H1 (cell line): ENCODE data around the gene FOXC1. TPM values are rescaled to one million over a fixed set of nuclear protein-coding genes. Genes with fewer than 3 reads are reported as not detected.
A peak's percentile ranks its signal among the peaks of the same experiment; 100 is the strongest.

Experiments
- CTCF ChIA-PET: fragments of 300-600 bp; sonication (Branson Sonifier 250); formaldehyde crosslinking; loops from one replicate; lab custom pipeline; 2021; ENCODE audit not compliant: partially characterized antibody; lab: Charles Lee
- POLR2A ChIA-PET: fragments of 300-600 bp; sonication (Branson Sonifier 250); formaldehyde crosslinking; loops from one replicate; lab custom pipeline; 2021; ENCODE audit warnings: inconsistent platforms; ENCODE audit not compliant: partially characterized antibody; lab: Charles Lee
- DNase-seq, 2 experiments: peaks; one replicate each; pipeline versions ENCODE4 v3.0.0 to v3.0.0-alpha.2; 2010 to 2022; ENCODE audit warnings: low spot score in 2 of 2, low read depth in 1 of 2, mixed read lengths in 1 of 2
- FAIRE-seq: peaks from 2 replicates; lab custom pipeline; 2011; peaks lifted over from hg19 to GRCh38; lab: Jason Lieb, UNC
- H2AFZ ChIP-seq: 2 replicates; pipeline ENCODE4 v1.8.1; 2012; ENCODE audit warnings: low read length, inconsistent platforms
- H2AK5ac ChIP-seq: 2 replicates; pipeline ENCODE4 v1.6.1; 2013; ENCODE audit warnings: low read depth, low read length
- H2BK120ac ChIP-seq: replicated peaks from 2 replicates; pipeline ENCODE3; 2013; ENCODE audit warnings: low read depth, low read length, inconsistent platforms
- H2BK12ac ChIP-seq: 2 replicates; pipeline ENCODE4 v1.6.1; 2013; ENCODE audit warnings: low read depth, low read length
- H2BK15ac ChIP-seq: 2 replicates; pipeline ENCODE4 v1.6.1; 2013; ENCODE audit warnings: low read length
- H2BK20ac ChIP-seq: 2 replicates; pipeline ENCODE4 v1.6.1; 2013; ENCODE audit warnings: low read length
- H2BK5ac ChIP-seq: 2 replicates; pipeline ENCODE4 v1.6.1; 2013; ENCODE audit warnings: low read depth, low read length
- H3K14ac ChIP-seq: 2 replicates; pipeline ENCODE4 v1.6.1; 2013; ENCODE audit warnings: inconsistent platforms; ENCODE audit not compliant: insufficient read length
- H3K18ac ChIP-seq: 2 replicates; pipeline ENCODE4 v1.6.1; 2013; ENCODE audit warnings: low read length; ENCODE audit errors: extremely low read depth
- H3K23ac ChIP-seq: 2 replicates; pipeline ENCODE4 v1.6.1; 2013; ENCODE audit warnings: inconsistent platforms; ENCODE audit not compliant: insufficient read length
- H3K23me2 ChIP-seq: 2 replicates; pipeline ENCODE4 v1.6.1; 2013; ENCODE audit warnings: low read depth, low read length
- H3K27ac ChIP-seq: 2 replicates; pipeline ENCODE4 v1.6.1; 2011; ENCODE audit warnings: low read depth, low read length, inconsistent platforms
- H3K27me3 ChIP-seq, 4 experiments: replicated peaks in 1 of 4; 1 replicate in 1 of 4; 2 replicates in 3 of 4; pipeline versions ENCODE4 v1.6.1 to v1.8.1; 2011 to 2013; ENCODE audit warnings: low read length in 3 of 4, mild to moderate bottlenecking in 3 of 4, inconsistent platforms in 2 of 4, mixed read lengths in 2 of 4, moderate library complexity in 1 of 4; ENCODE audit not compliant: control insufficient read depth in 3 of 4, insufficient read depth in 3 of 4; ENCODE audit errors: extremely low read depth in 1 of 4
- H3K36me3 ChIP-seq, 4 experiments: 2 replicates each; pipeline versions ENCODE4 v1.6.1 to v1.8.1; 2011 to 2013; ENCODE audit warnings: mild to moderate bottlenecking in 4 of 4, low read length in 3 of 4, moderate library complexity in 2 of 4, control low read depth in 1 of 4, inconsistent platforms in 1 of 4; ENCODE audit not compliant: insufficient read depth in 4 of 4, control insufficient read depth in 2 of 4
- H3K4ac ChIP-seq: replicated peaks from 2 replicates; pipeline ENCODE3; 2013; ENCODE audit warnings: low read length, low read depth, mixed read lengths, inconsistent platforms; ENCODE audit not compliant: insufficient read length
- H3K4me1 ChIP-seq, 4 experiments: replicated peaks in 1 of 4; 1 replicate in 1 of 4; 2 replicates in 3 of 4; pipeline versions ENCODE4 v1.6.1 to v1.8.1; 2011 to 2013; ENCODE audit warnings: low read length in 3 of 4, inconsistent platforms in 2 of 4, mixed read lengths in 1 of 4; ENCODE audit not compliant: insufficient read depth in 4 of 4, control insufficient read depth in 3 of 4
- H3K4me2 ChIP-seq, 2 experiments: 2 replicates each; pipeline versions ENCODE4 v1.6.1 to v1.8.1; 2011 to 2013; ENCODE audit warnings: low read depth in 2 of 2, low read length in 2 of 2, control low read depth in 1 of 2, inconsistent platforms in 1 of 2, mild to moderate bottlenecking in 1 of 2; ENCODE audit not compliant: insufficient read depth in 1 of 2
- H3K4me3 ChIP-seq, 4 experiments: fragments of 200-600, 300-600 bp in 1 of 4; sonication (generic), shearing (Covaris generic), sonication (Bioruptor Twin) in 1 of 4; 2 replicates each; pipeline versions ENCODE4 v1.5.1 to v1.8.1; 2011 to 2016; ENCODE audit warnings: low read length in 4 of 4, low read depth in 3 of 4, control low read depth in 2 of 4, inconsistent platforms in 2 of 4, mild to moderate bottlenecking in 2 of 4, mixed read lengths in 1 of 4, moderate library complexity in 1 of 4; ENCODE audit not compliant: insufficient read depth in 2 of 4; ENCODE audit errors: extremely low read depth in 1 of 4
- H3K56ac ChIP-seq: replicated peaks from 2 replicates; pipeline ENCODE3; 2013; ENCODE audit warnings: low read depth, mild to moderate bottlenecking, mixed read lengths, low read length, inconsistent platforms; ENCODE audit not compliant: insufficient read length
- H3K79me1 ChIP-seq: 2 replicates; pipeline ENCODE4 v1.6.1; 2013; ENCODE audit warnings: low read depth, low read length, control low read depth
- H3K79me2 ChIP-seq, 2 experiments: 2 replicates each; pipeline versions ENCODE4 v1.6.1 to v1.8.1; 2012 to 2013; ENCODE audit warnings: low read length in 2 of 2, mild to moderate bottlenecking in 2 of 2, inconsistent platforms in 1 of 2; ENCODE audit not compliant: insufficient read depth in 2 of 2, control insufficient read depth in 1 of 2
- H3K9ac ChIP-seq, 4 experiments: replicated peaks in 1 of 4; 1 replicate in 1 of 4; 2 replicates in 3 of 4; pipeline versions ENCODE4 v1.6.1 to v1.8.1; 2011 to 2013; ENCODE audit warnings: low read depth in 3 of 4, low read length in 3 of 4, control low read depth in 2 of 4, mild to moderate bottlenecking in 2 of 4, moderate library complexity in 2 of 4, inconsistent platforms in 1 of 4; ENCODE audit errors: extremely low read depth in 1 of 4
- H3K9me3 ChIP-seq, 2 experiments: 2 replicates each; pipeline versions ENCODE4 v1.6.1 to v1.8.1; 2012 to 2013; ENCODE audit warnings: mild to moderate bottlenecking in 2 of 2, moderate library complexity in 2 of 2, control low read depth in 1 of 2, inconsistent platforms in 1 of 2, low read depth in 1 of 2, low read length in 1 of 2, mixed read lengths in 1 of 2; ENCODE audit not compliant: insufficient read depth in 2 of 2
- H4K20me1 ChIP-seq, 2 experiments: replicated peaks in 1 of 2; 2 replicates each; pipeline versions ENCODE3 to v1.8.1; 2011 to 2013; ENCODE audit warnings: inconsistent platforms in 2 of 2, low read length in 2 of 2, mild to moderate bottlenecking in 1 of 2; ENCODE audit not compliant: insufficient read depth in 2 of 2, control insufficient read depth in 1 of 2
- H4K5ac ChIP-seq: 2 replicates; pipeline ENCODE4 v1.6.1; 2013; ENCODE audit warnings: low read length, low read depth, mixed read lengths, inconsistent platforms; ENCODE audit not compliant: insufficient read length
- H4K8ac ChIP-seq: 2 replicates; pipeline ENCODE4 v1.8.0; 2013; ENCODE audit warnings: mild to moderate bottlenecking, moderate library complexity, low read length, inconsistent platforms; ENCODE audit not compliant: insufficient read depth; ENCODE audit errors: extremely low read depth
- H4K91ac ChIP-seq: replicated peaks from 2 replicates; pipeline ENCODE3; 2013; ENCODE audit warnings: low read length, mixed read lengths, inconsistent platforms; ENCODE audit not compliant: insufficient read length
- CBX8 ChIP-seq: fragments of 300-800, 300-1000 bp; sonication (generic); IDR thresholded peaks from 2 replicates; pipeline ENCODE4 v1.7.1; 2016; ENCODE audit warnings: low read depth, low read length, borderline replicate concordance
- EGR1 ChIP-seq: IDR thresholded peaks from 2 replicates; pipeline ENCODE4 v1.6.1; 2011; ENCODE audit warnings: low read depth, low read length, borderline replicate concordance
- WGBS, 2 experiments: shearing (Covaris generic) in 1 of 2; methylation state at CpG; one replicate each; pipeline versions ENCODE4 v1.1.6 to v1.1.7; 2013 to 2015; ENCODE audit warnings: low lambda C conversion rate in 2 of 2, mixed read lengths in 2 of 2, inconsistent platforms in 1 of 2, low coverage in 1 of 2, missing lambda C conversion rate in 1 of 2; ENCODE audit not compliant: insufficient replicate concordance in 2 of 2, insufficient coverage in 1 of 2, insufficient read length in 1 of 2; ENCODE audit errors: extremely low coverage in 1 of 2, missing lambda C conversion rate in 1 of 2; 5-methylcytosine and 5-hydroxymethylcytosine counted together
- polyA plus RNA-seq, 7 experiments: library from polyadenylated mRNA; depleted of rRNA in 3 of 7; stranded (reverse) in 5 of 7; unstranded in 2 of 7; fragments of >200 nt in 5 of 7; fragments of 200-250 nt in 2 of 7; gene quantifications; 1 replicate in 5 of 7; 2 replicates in 1 of 7; 4 replicates in 1 of 7; pipeline versions ENCODE4 v1.2.1 to v1.2.3, GENCODE V29; 2011 to 2013; ENCODE audit warnings: missing spikeins in 2 of 7, mixed read lengths in 2 of 7
- total RNA-seq: library from RNA; stranded (reverse); fragmentation: NEBNext Ultra II Directional; extraction: Animal tissue kit (Norgen Biotek cat#: 25700); gene quantifications from 2 replicates; pipeline ENCODE4 v1.2.1, GENCODE V29; 2021

FOXC1 gene
- total and polyA plus RNA-seq, 2 of the 8 experiments (the other 6 are each of a cell fraction or from before 2014, with no cell fraction given), result 0.22 TPM; not detected in 1

GRCh38 chr6:1615853-1616420 is 6.2 kb downstream of the FOXC1 start:
- Histone ChIP-seq H3K79me1 (no peaks in the 10 kb centered on the region), H3K4me1 (peaks cover 0 to 24% (median 11%) of the 10 kb centered on the region in 4 experiments; a peak in 6 of 7 replicates), H4K91ac (no peak overlapping the region), H2BK15ac (no peak overlapping the region), H3K18ac (no peak overlapping the region), H3K79me2 (no peaks in the 10 kb centered on the region), H4K20me1 (peaks cover 31 to 37% of the 10 kb centered on the region in 2 experiments), H3K9me3 (no peaks in the 10 kb centered on the region; a peak in 1 of 4 replicates), H3K23me2 (peaks cover 11% of the 10 kb centered on the region; the same call in 1 of the 2 replicates), H3K27ac (no peak overlapping the region), H2BK5ac (no peak overlapping the region), H2AFZ (no peak overlapping the region), H3K4ac (no peak overlapping the region), H3K4me2 (peak overlapping the region in 1 of 2 experiments; percentile 75; a peak in 1 of 4 replicates), H4K8ac (no peak overlapping the region), H2BK12ac (0 out of 2 replicates have a peak overlapping the region, but pooled peaks have one; percentile 84), H3K23ac (no peak overlapping the region), H3K9ac (no peak overlapping the region), H2BK120ac (peak overlapping the region; percentile 57), H3K36me3 (peaks cover 0 to 15% (median 0%) of the 10 kb centered on the region in 4 experiments; a peak in 1 of 8 replicates), H3K14ac (no peak overlapping the region), H2BK20ac (no peak overlapping the region), H3K4me3 (no peak overlapping the region), H2AK5ac (no peak overlapping the region), H3K27me3 (peaks cover 94 to 100% (median 98%) of the 10 kb centered on the region in 4 experiments), H4K5ac (no peak overlapping the region), H3K56ac (no peak overlapping the region)
- TF ChIP-seq CBX8 (peak; percentile 56; the same call in 1 of the 2 replicates), EGR1 (no peak)
- POLR2A ChIA-PET, result interaction anchor here (0.9 to 3.1 kb wide), 3 partner anchors 8 to 10 kb away, joined by 3 to 18 read pairs (median 5); no protein-coding TSS in a partner anchor
- FAIRE-seq (no peak), DNase-seq (no peak)
- CTCF ChIA-PET, result interaction anchor here (0.8 to 4.4 kb wide), 5 partner anchors 8 to 738 kb away, joined by 3 to 30 read pairs (median 5); no protein-coding TSS in a partner anchor
- WGBS, 2 experiments, result 27% methylated on average over 10 of the region's 10 CpGs; no CpG with 5 or more reads in 1 of the 2 experiments
